GM12878 (cell line): ENCODE measurements around the gene COL4A4. TPM values are rescaled to one million over a fixed set of nuclear protein-coding genes. Genes with fewer than 3 reads are reported as not detected.

Experiments
- ATAC-seq: fragments of 200-7000 bp; cut with Tn5 transposase; 3 replicates; pipeline ENCODE4 v1.9.1; 2020; ENCODE audit warnings: mild to moderate bottlenecking, moderate library complexity
- BruUV-seq: library from RNA; stranded (reverse); fragments of 400-500 nt; replicated peaks from 2 replicates; lab custom pipeline; 2021; lab: Mats Ljungman, UMichigan
- CTCF ChIA-PET: fragments of 300-600 bp; sonication (Branson Sonifier 250); formaldehyde crosslinking; extraction: SDS; loops from one replicate; lab custom pipeline; 2021; ENCODE audit warnings: inconsistent platforms; lab: Yijun Ruan, JAX
- POLR2A ChIA-PET: fragments of 350-600 bp; formaldehyde crosslinking; extraction: SDS; loops from one replicate; lab custom pipeline; 2021; ENCODE audit warnings: inconsistent platforms; lab: Charles Lee
- RAD21 ChIA-PET: fragments of 300-600 bp; sonication (Branson Sonifier 250); formaldehyde crosslinking; loops from one replicate; lab custom pipeline; 2023; ENCODE audit warnings: antibody characterized with exemption; ENCODE audit not compliant: unreplicated experiment; lab: Charles Lee
- SMC1A ChIA-PET: fragments of 300-600 bp; sonication (Branson Sonifier 250); formaldehyde crosslinking; loops from one replicate; lab custom pipeline; 2023; ENCODE audit not compliant: unreplicated experiment, uncharacterized antibody; lab: Charles Lee
- DNase-seq: peaks from one replicate; pipeline ENCODE4 v3.0.0-alpha.2; 2011; ENCODE audit warnings: low read depth, low spot score
- FAIRE-seq: peaks from 3 replicates; lab custom pipeline; 2011; peaks lifted over from hg19 to GRCh38; lab: Jason Lieb, UNC
- H2AFZ ChIP-seq: 2 replicates; pipeline ENCODE4 v1.6.0; 2011; ENCODE audit warnings: low read depth, low read length, control low read depth; ENCODE audit not compliant: control insufficient read depth
- H3K27ac ChIP-seq: 2 replicates; pipeline ENCODE4 v1.5.1; 2011; ENCODE audit warnings: control low read depth; ENCODE audit not compliant: control insufficient read depth, insufficient read depth
- H3K27me3 ChIP-seq, 2 experiments: replicated peaks in 1 of 2; 2 replicates each; pipeline versions ENCODE4 v1.6.0 to v1.6.1; 2011; ENCODE audit warnings: low read length in 1 of 2; ENCODE audit not compliant: control insufficient read depth in 2 of 2, insufficient read depth in 2 of 2
- H3K36me3 ChIP-seq, 2 experiments: 2 replicates each; pipeline ENCODE4 v1.5.1; 2011; ENCODE audit warnings: low read length in 1 of 2; ENCODE audit not compliant: control insufficient read depth in 2 of 2, insufficient read depth in 2 of 2
- H3K4me1 ChIP-seq: 2 replicates; pipeline ENCODE4 v1.6.1; 2011; ENCODE audit warnings: mild to moderate bottlenecking, low read length, moderate library complexity, mixed read lengths; ENCODE audit not compliant: control insufficient read depth, insufficient read depth
- H3K4me2 ChIP-seq: 2 replicates; pipeline ENCODE4 v1.6.0; 2011; ENCODE audit warnings: control low read depth; ENCODE audit not compliant: control insufficient read depth, insufficient read depth
- H3K4me3 ChIP-seq: fragments of 200-600 bp; sonication (generic); 2 replicates; pipeline ENCODE4 v1.5.1; 2016
- H3K79me2 ChIP-seq: 2 replicates; pipeline ENCODE4 v1.6.0; 2011; ENCODE audit warnings: low read length; ENCODE audit not compliant: control insufficient read depth, insufficient read depth
- H3K9ac ChIP-seq: 2 replicates; pipeline ENCODE4 v1.8.0; 2011; ENCODE audit warnings: low read length, control low read depth, mixed read lengths; ENCODE audit not compliant: control insufficient read depth, insufficient read depth
- H3K9me3 ChIP-seq: replicated peaks from 3 replicates; pipeline ENCODE4 v1.5.1; 2011; ENCODE audit warnings: mild to moderate bottlenecking, low read length; ENCODE audit not compliant: control insufficient read depth, insufficient read depth
- H4K20me1 ChIP-seq: 2 replicates; pipeline ENCODE4 v1.6.0; 2011; ENCODE audit not compliant: control insufficient read depth, insufficient read depth
- CBX3 ChIP-seq: fragments of 200-600 bp; sonication (generic); IDR thresholded peaks from 2 replicates; pipeline ENCODE4 v1.6.1; 2016; ENCODE audit warnings: low read depth, borderline replicate concordance
- EZH2 ChIP-seq: IDR thresholded peaks from 2 replicates; pipeline ENCODE4 v1.6.1; 2012; ENCODE audit warnings: low read depth, mild to moderate bottlenecking, control low read depth, inconsistent platforms, low read length, borderline replicate concordance; ENCODE audit not compliant: control insufficient read depth
- MXI1 ChIP-seq: fragments of 150-350 bp; IDR thresholded peaks from 2 replicates; pipeline ENCODE4 v1.6.1; 2011; ENCODE audit warnings: low read depth, mild to moderate bottlenecking, inconsistent platforms, low read length, improper control_type of control experiment
- PAX5 ChIP-seq: IDR thresholded peaks from 2 replicates; pipeline ENCODE4 v1.6.1; 2011; ENCODE audit warnings: low read depth, low read length, borderline replicate concordance
- ZBED1 ChIP-seq: IDR thresholded peaks from 2 replicates; pipeline ENCODE4 v1.6.1; 2016; ENCODE audit warnings: borderline replicate concordance
- ZNF217 ChIP-seq: fragments of 450-650 bp; IDR thresholded peaks from 2 replicates; pipeline ENCODE4 v1.6.1; 2017; ENCODE audit warnings: antibody characterized with exemption, mild to moderate bottlenecking
- WGBS: methylation state at CpG from one replicate; pipeline ENCODE4 v1.1.6; 2016; ENCODE audit warnings: low lambda C conversion rate; ENCODE audit not compliant: insufficient replicate concordance, insufficient coverage; ENCODE audit errors: missing lambda C conversion rate; 5-methylcytosine and 5-hydroxymethylcytosine counted together
- in situ Hi-C: fragments of 300-500 bp; cut with MboI; formaldehyde crosslinking; loops from 9 replicates; pipeline ENCODE4 v1.14.3; 2018; ENCODE audit warnings: mixed read lengths
- intact Hi-C: fragments of 100-400 bp; cut with micrococcal nuclease; formaldehyde crosslinking; loops from one replicate; pipeline ENCODE4 v1.14.2; 2022; ENCODE audit not compliant: unreplicated experiment
- polyA plus RNA-seq, 11 experiments: library from polyadenylated mRNA; depleted of rRNA in 4 of 11; unstranded in 6 of 11; stranded (reverse) in 5 of 11; fragments of >200 nt; fragmentation: Nextera tagmentation in 4 of 11; fragmentation: Illumina TruSeq in 1 of 11; extraction: Ambion mirVana in 4 of 11; extraction: Trizol in 1 of 11; gene quantifications; 1 replicate in 1 of 11; 2 replicates in 10 of 11; pipeline versions ENCODE4 v1.2.1 to v1.2.3, GENCODE V29; 2011 to 2016; ENCODE audit warnings: inconsistent platforms in 2 of 11, missing spikeins in 2 of 11, low read depth in 1 of 11
- total RNA-seq, 4 experiments: library from RNA; depleted of rRNA in 3 of 4; stranded (reverse); fragments of >200 nt in 3 of 4; fragmentation: Illumina TruSeq in 1 of 4; extraction: Trizol in 1 of 4; gene quantifications; 2 replicates each; pipeline versions ENCODE4 v1.2.1 to v1.2.3, GENCODE V29; 2013 to 2021
- TF ChIP-seq, protein P1 (sequence below): IDR thresholded peaks from 2 replicates; pipeline ENCODE4 v1.6.1; 2011; ENCODE audit warnings: borderline replicate concordance, low read depth, mild to moderate bottlenecking, moderate library complexity, mixed read lengths, low read length; ENCODE audit not compliant: insufficient read depth; ENCODE audit errors: extremely low read length

COL4A4 gene
- total and polyA plus RNA-seq, 10 of the 15 experiments (the other 5 are each of a cell fraction or from before 2014, with no cell fraction given), result 0.19 to 4.0 (median 2.1) TPM

GRCh38 chr2:227020416-227020815 is 143.6 kb downstream of the COL4A4 start:
- BruUV-seq, result no TSS peak
- Histone ChIP-seq H3K9me3 (no peaks in the 10 kb centered on the region), H3K4me2 (no peak overlapping the region), H2AFZ (no peak overlapping the region), H3K36me3 (no peaks in the 10 kb centered on the region), H3K79me2 (no peaks in the 10 kb centered on the region), H3K4me3 (no peak overlapping the region), H3K27ac (no peak overlapping the region), H3K9ac (no peak overlapping the region), H4K20me1 (no peaks in the 10 kb centered on the region), H3K4me1 (no peaks in the 10 kb centered on the region), H3K27me3 (no peaks in the 10 kb centered on the region)
- CTCF ChIA-PET, result no interaction called here
- FAIRE-seq (no peak), ATAC-seq (no peak), DNase-seq (no peak)
- intact Hi-C loops, result no loop called here
- SMC1A ChIA-PET, result no interaction called here
- WGBS, result 96% methylated on average over 2 of the region's 2 CpGs
- no peak for TF ChIP-seq EZH2
- TF ChIP-seq CBX3, result no peak
- TF ChIP-seq MXI1, result no peak
- no peak for TF ChIP-seq ZNF217
- RAD21 ChIA-PET, result no interaction called here
- POLR2A ChIA-PET, result interaction anchor here (0.6 kb wide), 2 partner anchors 44 to 1174 kb away, joined by 3 to 4 read pairs; no protein-coding TSS in a partner anchor
- in situ Hi-C loops, result no loop called here

GRCh38 chr2:227016894-227017293 is 147.1 kb downstream of the COL4A4 start:
- ATAC-seq, result no peak
- Histone ChIP-seq H3K36me3 (no peaks in the 10 kb centered on the region), H4K20me1 (no peaks in the 10 kb centered on the region), H3K4me2 (no peak overlapping the region), H3K9me3 (no peaks in the 10 kb centered on the region), H3K27ac (no peak overlapping the region), H2AFZ (no peak overlapping the region), H3K79me2 (no peaks in the 10 kb centered on the region), H3K4me1 (no peaks in the 10 kb centered on the region), H3K27me3 (no peaks in the 10 kb centered on the region), H3K9ac (no peak overlapping the region), H3K4me3 (no peak overlapping the region; the same call in 1 of the 2 replicates)
- intact Hi-C loops, result no loop called here
- ChIA-PET CTCF (interaction anchor here (1.0 kb wide), 1 partner anchor 16 kb away, joined by 3 read pairs; no protein-coding TSS in a partner anchor), RAD21 (no interaction called here), SMC1A (interaction anchor here (1.0 kb wide), 1 partner anchor 18 kb away, joined by 3 read pairs; no protein-coding TSS in a partner anchor), POLR2A (no interaction called here)
- no peak for FAIRE-seq
- WGBS, result 94% methylated on average over 4 of the region's 4 CpGs
- in situ Hi-C loops, result no loop called here
- TF ChIP-seq CBX3, result no peak
- TF ChIP-seq PAX5, result no peak
- TF ChIP-seq, protein P1, sequence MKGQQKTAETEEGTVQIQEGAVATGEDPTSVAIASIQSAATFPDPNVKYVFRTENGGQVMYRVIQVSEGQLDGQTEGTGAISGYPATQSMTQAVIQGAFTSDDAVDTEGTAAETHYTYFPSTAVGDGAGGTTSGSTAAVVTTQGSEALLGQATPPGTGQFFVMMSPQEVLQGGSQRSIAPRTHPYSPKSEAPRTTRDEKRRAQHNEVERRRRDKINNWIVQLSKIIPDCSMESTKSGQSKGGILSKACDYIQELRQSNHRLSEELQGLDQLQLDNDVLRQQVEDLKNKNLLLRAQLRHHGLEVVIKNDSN, result no peak
- no peak for TF ChIP-seq ZBED1
- no TSS peak for BruUV-seq
- no peak for DNase-seq
